ENCODE results near the gene SERPINE2.

- TF ChIP-seq, protein P1, sequence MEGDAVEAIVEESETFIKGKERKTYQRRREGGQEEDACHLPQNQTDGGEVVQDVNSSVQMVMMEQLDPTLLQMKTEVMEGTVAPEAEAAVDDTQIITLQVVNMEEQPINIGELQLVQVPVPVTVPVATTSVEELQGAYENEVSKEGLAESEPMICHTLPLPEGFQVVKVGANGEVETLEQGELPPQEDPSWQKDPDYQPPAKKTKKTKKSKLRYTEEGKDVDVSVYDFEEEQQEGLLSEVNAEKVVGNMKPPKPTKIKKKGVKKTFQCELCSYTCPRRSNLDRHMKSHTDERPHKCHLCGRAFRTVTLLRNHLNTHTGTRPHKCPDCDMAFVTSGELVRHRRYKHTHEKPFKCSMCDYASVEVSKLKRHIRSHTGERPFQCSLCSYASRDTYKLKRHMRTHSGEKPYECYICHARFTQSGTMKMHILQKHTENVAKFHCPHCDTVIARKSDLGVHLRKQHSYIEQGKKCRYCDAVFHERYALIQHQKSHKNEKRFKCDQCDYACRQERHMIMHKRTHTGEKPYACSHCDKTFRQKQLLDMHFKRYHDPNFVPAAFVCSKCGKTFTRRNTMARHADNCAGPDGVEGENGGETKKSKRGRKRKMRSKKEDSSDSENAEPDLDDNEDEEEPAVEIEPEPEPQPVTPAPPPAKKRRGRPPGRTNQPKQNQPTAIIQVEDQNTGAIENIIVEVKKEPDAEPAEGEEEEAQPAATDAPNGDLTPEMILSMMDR (IDR thresholded peaks at IDR 0.05), result no peak
- TF ChIP-seq POLR2A (IDR thresholded peaks at IDR 0.05) (no peak), POLR2AphosphoS5 (IDR thresholded peaks at IDR 0.05) (no peak), EP300 (IDR thresholded peaks at IDR 0.05) (no peak)
These were observed 60.6 kb downstream of the SERPINE2 start for GRCh38 chr2:223978451-223978850.
